ENCODE data around the gene KCNA10. TPM values are rescaled to one million over a fixed set of nuclear protein-coding genes. Genes with fewer than 3 reads are reported as not detected.

Gene KCNA10
- total and polyA plus RNA-seq, 2 donors (not counting 3 experiments of a cell fraction or from before 2014, with no cell fraction given): not detected

DNA sequence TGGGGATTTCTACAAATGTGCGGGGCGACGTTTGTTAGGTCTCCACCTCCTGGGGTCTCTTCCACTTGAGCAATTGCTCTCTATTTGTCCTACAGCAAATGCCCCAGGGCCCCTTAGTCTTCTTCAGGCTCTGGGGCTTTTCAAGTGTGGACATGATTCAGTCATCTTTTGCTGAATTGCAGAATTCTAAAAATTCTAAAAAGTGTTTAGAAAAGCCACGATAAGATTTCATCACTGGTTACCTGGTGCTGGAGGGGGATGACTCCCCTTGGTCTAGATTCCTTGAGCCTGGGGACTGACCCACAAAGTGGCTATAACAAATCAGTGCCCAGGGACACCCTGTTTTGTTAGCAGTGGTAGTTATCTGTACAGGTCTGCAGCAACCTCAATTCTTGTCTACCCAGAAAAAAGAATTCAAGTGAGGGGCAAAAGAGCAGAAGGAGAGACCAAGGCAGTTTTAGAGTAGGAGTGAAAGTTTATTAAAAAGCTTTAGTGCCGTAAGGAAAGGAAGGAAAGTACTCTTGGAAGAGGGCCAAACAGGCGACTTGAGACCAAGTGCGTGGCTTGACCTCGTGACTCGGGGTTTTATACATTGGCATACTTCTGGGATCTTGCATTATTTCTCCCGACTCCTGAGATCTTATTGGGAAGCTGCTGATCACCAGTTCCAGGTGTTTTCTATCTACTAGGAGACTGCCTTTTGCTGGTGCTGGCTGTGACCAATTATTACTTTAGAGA is 42.8 kb downstream of the KCNA10 start:
- Histone ChIP-seq H2AFZ (ENCODE audit: low read depth, low read length) (no peak overlapping the region), H3K4me2 (ENCODE audit: insufficient read depth, low read length) (no peak overlapping the region), H3K27me3 (ENCODE audit: control insufficient read depth in 2 of 2, insufficient read depth in 2 of 2, low read length in 2 of 2) (peaks cover 0 to 3% of the 10 kb centered on the region in 2 experiments), H3K79me2 (ENCODE audit: control insufficient read depth, insufficient read depth, low read length) (no peaks in the 10 kb centered on the region), H3K36me3 (ENCODE audit: control insufficient read depth in 2 of 2, extremely low read depth in 1 of 2, insufficient read depth in 2 of 2, low read length in 2 of 2) (no peaks in the 10 kb centered on the region), H3K9me3 (replicated peaks; ENCODE audit: control insufficient read depth, insufficient read depth, low read length) (no peaks in the 10 kb centered on the region), H3K4me3 (replicated peaks in 1 of 3; ENCODE audit: insufficient read depth in 1 of 3, low read depth in 1 of 3, low read length in 3 of 3) (no peak overlapping the region), H3K27ac (ENCODE audit: insufficient read depth, low read depth, low read length) (no peak overlapping the region), H3K9ac (replicated peaks; ENCODE audit: extremely low read depth, insufficient read depth, low read length) (no peak overlapping the region), H3K9me1 (replicated peaks; ENCODE audit: control insufficient read depth, extremely low read depth, insufficient read depth, low read length) (no peaks in the 10 kb centered on the region), H3K4me1 (ENCODE audit: control insufficient read depth, extremely low read depth, insufficient read depth, low read length) (peaks cover 13% of the 10 kb centered on the region), H4K20me1 (replicated peaks; ENCODE audit: control insufficient read depth, extremely low read depth, insufficient read depth, low read length) (no peaks in the 10 kb centered on the region)
- ChIA-PET CTCF (interaction anchor here (1.5 to 4.7 kb wide), 5 partner anchors 11 to 269 kb away, joined by 3 to 68 read pairs (median 7); no protein-coding TSS in a partner anchor), POLR2A (no interaction called here)
- DNase-seq (ENCODE audit: low read depth, low spot score) (peak; percentile 13), FAIRE-seq (no peak)
- intact Hi-C loops (cut with micrococcal nuclease): no loop called here
- dilution Hi-C loops (cut with MboI; ENCODE audit: extremely low pct_ligation_motif_present, low sequenced_read_pairs): no loop called here
- no TSS peak for BruUV-seq (replicated peaks)
- TF ChIP-seq CTCF (IDR thresholded peaks at IDR 0.05; ENCODE audit: extremely low read depth in 1 of 2, insufficient read depth in 1 of 2, low read depth in 1 of 2, low read length in 2 of 2): no peak
- no peak for TF ChIP-seq GATA2 (IDR thresholded peaks at IDR 0.05; ENCODE audit: insufficient read depth, insufficient read length, low read depth, low read length)
- TF ChIP-seq FOS (IDR thresholded peaks at IDR 0.05; ENCODE audit: borderline replicate concordance, insufficient read depth, low read length): no peak
- TF ChIP-seq MYC (IDR thresholded peaks at IDR 0.05; ENCODE audit: low read depth, low read length): no peak
- TF ChIP-seq POLR2AphosphoS5 (IDR thresholded peaks at IDR 0.05; ENCODE audit: insufficient read depth, low read depth, low read length): no peak
